Thoracic aorta (tissue), 2 donors: ENCODE measurements around the gene EHD2. TPM values are rescaled to one million over a fixed set of nuclear protein-coding genes. Genes with fewer than 3 reads are reported as not detected.
A peak's percentile ranks its signal among the peaks of the same experiment; 100 is the strongest.
"Not testable (repeated sequence)": the region's sequence is repeated elsewhere in the genome, so short reads cannot be mapped to it uniquely, and the experiment has no call there.

Experiments
- ATAC-seq: fragments of 150-250 bp; one replicate; pipeline ENCODE4 v1.8.0; 2017; ENCODE audit warnings: low read depth; ENCODE audit not compliant: insufficient number of reproducible peaks, low FRiP score
- DNase-seq: peaks from one replicate; pipeline ENCODE4 v3.0.0-alpha.2; 2020; ENCODE audit warnings: low spot score
- H3K27ac ChIP-seq, 2 donors: fragments of 200-600 bp; sonication (generic); 1 replicate in 1 of 2; 2 replicates in 1 of 2; pipeline ENCODE4 v1.5.1; 2016; ENCODE audit warnings: mild to moderate bottlenecking in 2 of 2, moderate library complexity in 2 of 2
- H3K27me3 ChIP-seq: fragments of 200-600 bp; sonication (generic); replicated peaks from 2 replicates; pipeline ENCODE4 v1.6.0; 2016; ENCODE audit warnings: mild to moderate bottlenecking; ENCODE audit not compliant: insufficient read depth
- H3K36me3 ChIP-seq: fragments of 200-600 bp; sonication (generic); one replicate; pipeline ENCODE4 v1.5.1; 2016
- H3K4me1 ChIP-seq, 2 donors: fragments of 200-600 bp; sonication (generic); 1 replicate in 1 of 2; 2 replicates in 1 of 2; pipeline versions ENCODE4 v1.5.1 to v1.6.0; 2016; ENCODE audit warnings: low read depth in 2 of 2, mild to moderate bottlenecking in 1 of 2; ENCODE audit not compliant: control insufficient read depth in 1 of 2
- H3K4me3 ChIP-seq: fragments of 200-600 bp; sonication (generic); 2 replicates; pipeline ENCODE4 v1.5.1; 2016; ENCODE audit warnings: mild to moderate bottlenecking
- H3K9me3 ChIP-seq: fragments of 200-600 bp; sonication (generic); 2 replicates; pipeline ENCODE4 v1.5.1; 2016
- total RNA-seq, 2 donors: library from RNA; depleted of rRNA; stranded (reverse); fragments of >200 nt; gene quantifications; one replicate each; pipeline versions ENCODE4 v1.1.0 to v1.2.3, GENCODE V29; 2016
- TF ChIP-seq, protein P1 (sequence below): fragments of 200-600 bp; sonication (generic); IDR thresholded peaks from one replicate; pipeline ENCODE4 v1.5.1; 2019; ENCODE audit warnings: antibody characterized with exemption

The EHD2 gene, protein sequence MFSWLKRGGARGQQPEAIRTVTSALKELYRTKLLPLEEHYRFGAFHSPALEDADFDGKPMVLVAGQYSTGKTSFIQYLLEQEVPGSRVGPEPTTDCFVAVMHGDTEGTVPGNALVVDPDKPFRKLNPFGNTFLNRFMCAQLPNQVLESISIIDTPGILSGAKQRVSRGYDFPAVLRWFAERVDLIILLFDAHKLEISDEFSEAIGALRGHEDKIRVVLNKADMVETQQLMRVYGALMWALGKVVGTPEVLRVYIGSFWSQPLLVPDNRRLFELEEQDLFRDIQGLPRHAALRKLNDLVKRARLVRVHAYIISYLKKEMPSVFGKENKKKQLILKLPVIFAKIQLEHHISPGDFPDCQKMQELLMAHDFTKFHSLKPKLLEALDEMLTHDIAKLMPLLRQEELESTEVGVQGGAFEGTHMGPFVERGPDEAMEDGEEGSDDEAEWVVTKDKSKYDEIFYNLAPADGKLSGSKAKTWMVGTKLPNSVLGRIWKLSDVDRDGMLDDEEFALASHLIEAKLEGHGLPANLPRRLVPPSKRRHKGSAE
- 100 to 1,000 TPM; 141 to 195 TPM for total RNA-seq

DNA sequence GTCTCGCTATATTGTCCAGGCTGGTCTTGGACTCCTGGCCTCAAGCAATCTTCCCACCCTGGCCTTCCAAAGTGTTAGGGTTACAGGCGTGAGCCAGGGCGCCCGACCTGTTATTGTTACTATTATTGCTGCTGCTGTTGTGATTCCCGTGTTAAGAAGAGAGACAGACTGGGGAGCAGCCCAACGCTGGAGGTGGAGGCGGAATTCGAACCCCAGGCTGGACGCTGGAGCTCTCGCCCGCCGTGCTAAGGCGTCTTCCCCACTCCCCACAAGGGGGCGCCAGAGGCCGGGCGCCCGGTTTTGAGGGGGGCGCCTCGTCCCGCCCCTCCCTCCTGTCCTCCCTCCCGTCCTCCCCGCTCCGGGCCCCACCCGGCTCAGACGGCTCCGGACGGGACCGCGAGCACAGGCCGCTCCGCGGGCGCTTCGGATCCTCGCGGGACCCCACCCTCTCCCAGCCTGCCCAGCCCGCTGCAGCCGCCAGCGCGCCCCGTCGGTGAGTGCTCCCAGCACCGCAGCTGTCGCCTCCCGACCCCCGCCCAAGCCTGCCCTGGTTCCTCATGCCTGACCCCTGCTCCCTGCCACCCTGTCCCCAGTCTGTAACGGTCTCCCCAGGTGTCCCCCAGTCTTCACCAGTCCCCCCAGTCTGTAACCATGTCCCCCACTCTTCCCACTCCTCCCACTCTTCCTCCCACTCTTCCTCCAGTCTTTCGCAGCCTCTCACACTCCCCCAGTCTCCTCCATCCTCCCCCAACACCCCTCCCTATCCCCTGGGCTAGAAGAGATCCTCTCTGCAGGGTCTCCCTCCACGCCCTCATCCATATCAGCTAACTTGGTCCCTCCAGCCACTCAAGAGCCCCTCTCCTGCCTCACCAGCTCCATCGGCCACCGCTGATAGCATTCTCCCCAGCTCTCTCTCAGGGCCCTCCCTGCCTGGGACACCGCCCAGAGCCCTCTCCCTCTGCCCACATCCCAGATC is at the start of gene EHD2:
Gene EHD2 (plus strand): TSS at position 377 of the 976 bp plus-strand sequence. CDS start 3,191 bp downstream, outside the sequence.
- DNase-seq (no peak), ATAC-seq (peak; percentile 77)
- Histone ChIP-seq H3K4me1 (peaks cover 21 to 41% of the 10 kb centered on the region in 2 donors), H3K27me3 (no peaks in the 10 kb centered on the region), H3K36me3 (peaks cover 16% of the 10 kb centered on the region), H3K27ac (peak within 1 kb of the TSS; percentile 78 to 91), H3K9me3 (no peaks in the 10 kb centered on the region), H3K4me3 (peak within 1 kb of the TSS; percentile 95)
- TF ChIP-seq, protein P1, sequence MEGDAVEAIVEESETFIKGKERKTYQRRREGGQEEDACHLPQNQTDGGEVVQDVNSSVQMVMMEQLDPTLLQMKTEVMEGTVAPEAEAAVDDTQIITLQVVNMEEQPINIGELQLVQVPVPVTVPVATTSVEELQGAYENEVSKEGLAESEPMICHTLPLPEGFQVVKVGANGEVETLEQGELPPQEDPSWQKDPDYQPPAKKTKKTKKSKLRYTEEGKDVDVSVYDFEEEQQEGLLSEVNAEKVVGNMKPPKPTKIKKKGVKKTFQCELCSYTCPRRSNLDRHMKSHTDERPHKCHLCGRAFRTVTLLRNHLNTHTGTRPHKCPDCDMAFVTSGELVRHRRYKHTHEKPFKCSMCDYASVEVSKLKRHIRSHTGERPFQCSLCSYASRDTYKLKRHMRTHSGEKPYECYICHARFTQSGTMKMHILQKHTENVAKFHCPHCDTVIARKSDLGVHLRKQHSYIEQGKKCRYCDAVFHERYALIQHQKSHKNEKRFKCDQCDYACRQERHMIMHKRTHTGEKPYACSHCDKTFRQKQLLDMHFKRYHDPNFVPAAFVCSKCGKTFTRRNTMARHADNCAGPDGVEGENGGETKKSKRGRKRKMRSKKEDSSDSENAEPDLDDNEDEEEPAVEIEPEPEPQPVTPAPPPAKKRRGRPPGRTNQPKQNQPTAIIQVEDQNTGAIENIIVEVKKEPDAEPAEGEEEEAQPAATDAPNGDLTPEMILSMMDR, result peak; percentile 99

DNA sequence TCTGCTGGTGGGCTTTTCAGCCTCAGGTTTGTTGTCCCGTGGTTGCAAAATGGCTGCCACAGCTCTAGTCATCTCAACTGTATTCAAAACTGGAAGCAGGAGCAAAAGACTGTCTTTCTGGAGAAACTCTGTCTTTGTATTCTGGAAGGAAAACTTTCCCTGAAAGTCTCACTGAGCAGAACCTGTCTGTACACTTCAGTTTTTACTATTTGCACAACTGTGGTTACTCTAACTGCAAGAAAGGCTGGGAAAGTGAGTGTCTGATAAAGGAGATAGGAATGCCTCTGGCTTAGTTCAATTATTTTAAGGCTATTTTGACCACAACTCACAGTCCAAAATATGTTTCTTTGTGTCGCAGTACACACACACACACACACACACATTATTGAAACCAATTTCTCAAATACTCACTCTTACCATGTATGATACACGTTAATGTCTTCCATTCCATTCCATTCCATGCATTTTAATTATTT is 49.7 kb upstream of the EHD2 start:
- no peaks in the 10 kb centered on the region for H3K36me3 ChIP-seq
- no peaks in the 10 kb centered on the region for H3K9me3 ChIP-seq
- DNase-seq (no peak), ATAC-seq (peak; percentile 38)
- H3K27me3 ChIP-seq, result no peaks in the 10 kb centered on the region
- peak overlapping the region; percentile 88 to 96 for H3K27ac ChIP-seq
- peaks cover 31 to 51% of the 10 kb centered on the region in 2 donors for H3K4me1 ChIP-seq
- H3K4me3 ChIP-seq, result peak overlapping the region; percentile 63
- TF ChIP-seq, protein P1, result no peak

GRCh38 chr19:47663911-47664771 is 49.1 kb upstream of the EHD2 start:
- peak overlapping the region; percentile 88 to 96 for H3K27ac ChIP-seq
- H3K36me3 ChIP-seq, result no peaks in the 10 kb centered on the region
- ATAC-seq (peak; percentile 91), DNase-seq (peak; percentile 68)
- TF ChIP-seq, protein P1, result no peak
- H3K9me3 ChIP-seq, result no peaks in the 10 kb centered on the region
- no peaks in the 10 kb centered on the region for H3K27me3 ChIP-seq
- peak overlapping the region; percentile 63 for H3K4me3 ChIP-seq
- peaks cover 31 to 45% of the 10 kb centered on the region in 2 donors for H3K4me1 ChIP-seq

DNA sequence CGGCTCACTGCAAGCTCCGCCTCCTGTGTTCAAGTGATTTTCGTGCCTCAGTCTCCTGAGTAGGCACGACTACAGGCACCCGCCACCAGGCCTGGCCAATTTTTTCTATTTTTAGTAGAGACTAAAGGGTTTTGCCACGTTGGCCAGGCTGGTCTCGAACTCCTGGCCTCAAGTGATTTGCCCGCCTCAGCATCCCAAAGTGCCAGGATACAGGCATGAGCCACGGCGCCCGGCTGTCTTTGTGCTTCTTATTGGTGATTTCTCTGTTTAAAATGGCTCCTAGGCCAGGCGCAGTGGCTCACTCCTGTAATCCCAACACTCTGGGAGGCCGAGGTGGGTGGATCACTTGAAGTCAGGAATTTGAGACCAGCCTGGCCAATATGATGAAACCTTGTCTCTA is 44.7 kb upstream of the EHD2 start:
- H3K4me1 ChIP-seq, result peaks cover 9 to 18% of the 10 kb centered on the region in 2 donors
- ATAC-seq, DNase-seq, H3K36me3 ChIP-seq, H3K9me3 ChIP-seq, H3K27ac ChIP-seq, H3K4me3 ChIP-seq, H3K27me3 ChIP-seq: not testable (repeated sequence)

DNA sequence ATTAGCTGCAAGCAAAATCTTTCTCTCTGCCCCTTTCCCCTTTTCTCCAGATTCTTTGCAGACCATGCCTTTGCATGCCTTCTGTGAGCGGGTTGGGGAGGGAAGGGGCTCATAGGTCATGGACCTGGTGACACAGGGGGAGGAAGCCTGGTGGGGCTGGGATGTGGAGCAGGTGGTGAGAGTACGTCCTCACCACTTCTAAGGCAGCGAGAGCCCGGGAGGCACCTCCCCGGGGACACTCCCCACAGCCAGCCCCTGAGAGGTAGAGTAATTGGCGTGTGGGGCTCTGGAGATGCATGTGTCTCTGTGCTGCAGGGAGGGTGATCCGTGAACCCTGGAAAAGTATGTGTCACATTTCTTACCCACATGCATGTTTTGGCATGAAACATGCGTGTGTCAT is 42.5 kb upstream of the EHD2 start:
- no peaks in the 10 kb centered on the region for H3K9me3 ChIP-seq
- no peak for DNase-seq
- no peaks in the 10 kb centered on the region for H3K4me1 ChIP-seq
- H3K36me3 ChIP-seq, result peaks cover 20% of the 10 kb centered on the region
- no peak overlapping the region for H3K4me3 ChIP-seq
- no peak overlapping the region for H3K27ac ChIP-seq
- H3K27me3 ChIP-seq, result no peaks in the 10 kb centered on the region
- ATAC-seq, result no peak
- TF ChIP-seq, protein P1, result no peak
